GM21723 (cell line): Measurements from ENCODE around the gene HTT.
"Not testable (repeated sequence)": the region's sequence is repeated elsewhere in the genome, so short reads cannot be mapped to it uniquely, and the experiment has no call there.

Experiments used
- ATAC-seq: cut with Tn5 transposase; IDR thresholded peaks from one replicate; pipeline ENCODE4 v1.9.1; 2021; ENCODE audit warnings: mild to moderate bottlenecking, moderate library complexity; ENCODE audit not compliant: unreplicated experiment

The HTT gene

GRCh38 chr4:3044870-3045819 lies 29.3 kb upstream of the HTT start:
- ATAC-seq = no peak

DNA sequence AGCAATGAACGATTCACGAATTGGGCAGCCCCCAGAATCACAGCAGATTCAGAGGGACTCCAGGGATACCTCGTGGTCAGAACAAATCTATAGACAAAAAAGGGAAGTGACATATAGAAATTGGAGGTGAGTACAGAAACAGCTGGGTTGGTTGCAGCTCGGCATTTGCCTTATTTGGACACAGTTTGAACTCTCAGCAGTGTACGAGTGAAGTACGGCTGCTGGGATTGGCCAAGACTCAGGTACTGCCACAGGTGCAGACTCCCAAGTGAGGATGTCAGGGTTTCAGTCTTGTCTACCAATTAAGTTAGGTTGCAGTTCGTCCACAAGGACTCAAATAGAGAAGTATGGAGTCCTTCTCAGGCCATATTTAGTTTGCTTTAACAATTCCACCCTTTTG lies 28.3 kb upstream of the HTT start:
- no peak for ATAC-seq

- ATAC-seq = no peak
Measured at GRCh38 chr4:3046623-3047022, 27.9 kb upstream of the HTT start.

DNA sequence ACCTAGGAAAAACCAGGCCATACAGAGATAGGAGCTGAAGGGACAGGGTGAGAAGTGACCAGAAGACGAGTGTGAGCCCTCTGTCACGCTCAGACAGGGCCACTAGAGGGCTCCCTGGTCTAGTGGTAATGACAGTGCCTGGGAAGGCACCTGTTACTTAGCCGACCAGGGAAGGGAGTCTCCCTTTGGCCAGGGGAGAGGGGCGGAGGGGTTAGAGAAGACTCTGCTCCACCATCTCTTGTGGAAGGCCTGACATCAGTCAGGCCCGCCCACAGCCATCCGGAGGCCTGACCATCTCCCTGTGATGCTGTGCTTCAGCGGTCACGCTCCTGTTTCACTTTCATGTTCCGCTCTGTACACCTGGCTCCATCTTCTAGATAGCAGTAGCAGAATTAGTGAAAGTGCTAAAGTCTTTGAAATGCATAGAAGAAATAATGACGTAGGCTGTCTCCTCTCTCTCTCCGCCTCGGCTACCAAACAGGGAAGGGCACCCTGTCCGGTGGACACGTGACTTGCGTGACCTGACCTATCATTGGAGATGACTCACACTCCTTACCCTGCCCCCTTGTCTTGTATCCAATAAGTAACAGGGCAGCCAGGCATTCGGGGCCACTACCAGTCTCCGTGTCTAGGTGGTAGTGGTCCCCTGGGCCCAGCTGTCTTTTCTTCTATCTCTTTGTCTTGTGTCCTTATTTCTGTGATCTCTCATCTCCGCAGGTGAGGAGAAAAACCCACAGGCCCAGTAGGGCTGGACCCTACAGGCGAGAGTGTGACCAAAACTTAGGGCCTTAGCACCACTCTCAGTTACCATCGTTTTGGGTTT lies 26.8 kb upstream of the HTT start:
- ATAC-seq = peak; percentile 93

DNA sequence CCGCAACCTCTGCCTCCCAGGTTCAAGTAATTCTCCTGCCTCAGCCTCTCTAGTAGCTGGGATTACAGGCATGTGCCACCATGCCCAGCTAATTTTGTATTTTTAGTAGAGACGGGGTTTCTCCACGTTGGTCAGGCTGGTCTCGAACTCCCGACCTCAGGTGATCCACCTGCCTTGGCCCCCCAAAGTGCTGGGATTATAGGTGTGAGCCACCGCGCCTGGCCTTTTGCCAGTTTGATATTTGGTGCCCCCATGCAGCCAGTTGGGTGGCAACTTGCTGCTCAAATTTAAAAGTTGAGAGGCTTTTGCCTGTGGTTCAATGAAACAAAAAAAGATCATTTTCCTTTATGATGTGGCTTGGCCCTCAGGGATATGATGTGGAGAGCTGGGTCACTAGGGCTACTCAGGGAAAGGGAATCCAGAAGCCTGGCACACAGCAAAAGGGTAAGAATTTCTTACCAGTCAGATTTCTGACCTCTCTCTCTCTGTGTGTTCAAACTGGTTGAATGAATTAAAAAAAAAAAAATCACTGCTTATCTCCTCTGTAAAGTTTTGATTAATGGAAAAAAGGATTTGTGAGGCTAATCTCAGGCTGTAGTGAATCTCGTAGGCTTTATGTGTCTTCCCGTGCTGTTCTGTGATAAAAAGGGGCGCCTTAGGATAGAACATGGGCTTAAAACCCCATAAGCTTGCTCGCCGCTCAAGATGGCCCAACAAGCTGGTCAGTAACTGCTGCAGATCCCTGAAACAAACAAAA lies 23.2 kb upstream of the HTT start:
- not testable (repeated sequence) for ATAC-seq

GRCh38 chr4:3054169-3054759 lies 20.2 kb upstream of the HTT start:
- no peak for ATAC-seq

- ATAC-seq = no peak
Measured at GRCh38 chr4:3059943-3060342, 14.5 kb upstream of the HTT start.

DNA sequence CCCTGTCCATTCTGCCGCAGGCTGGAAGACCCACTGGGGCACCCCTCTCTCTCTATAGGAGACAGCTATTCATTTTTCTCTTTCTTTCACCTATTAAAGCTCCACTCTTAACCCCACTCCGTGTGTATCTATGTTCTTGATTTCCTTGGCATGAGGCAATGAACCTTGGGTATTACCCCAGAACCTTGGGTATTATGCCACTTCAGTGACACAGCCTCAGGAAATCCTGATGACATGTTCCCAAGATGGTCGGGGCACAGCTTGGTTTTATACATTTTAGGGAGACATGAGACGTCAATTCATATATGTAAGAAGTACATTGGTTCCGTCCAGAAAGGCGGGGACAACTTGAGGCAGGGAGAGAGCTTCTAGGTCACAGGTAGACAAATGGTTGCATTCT lies 13.5 kb upstream of the HTT start:
- no peak for ATAC-seq

- ATAC-seq = no peak
Measured at GRCh38 chr4:3062471-3062870, 12.0 kb upstream of the HTT start.

DNA sequence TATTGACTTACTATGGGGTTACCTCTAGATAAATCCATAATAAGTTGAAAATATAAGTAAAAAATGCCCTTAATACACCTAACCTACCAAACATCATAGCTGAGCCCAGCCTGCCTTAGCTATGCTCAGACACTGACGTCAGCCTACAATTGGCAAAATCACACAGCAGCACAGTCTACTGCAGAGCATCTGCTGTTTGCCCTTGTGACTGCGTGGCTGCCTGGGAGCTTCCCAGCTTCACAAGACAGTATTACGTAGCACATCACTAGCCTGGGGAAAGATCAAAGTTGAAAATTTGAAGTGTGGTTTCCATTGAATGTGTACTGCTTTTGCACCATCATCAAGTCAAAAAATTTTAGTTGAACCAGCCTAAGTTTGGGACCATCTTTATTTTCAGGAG lies 8.9 kb upstream of the HTT start:
- no peak for ATAC-seq

- no peak for ATAC-seq
Measured at GRCh38 chr4:3066836-3067400, 7.6 kb upstream of the HTT start.

DNA sequence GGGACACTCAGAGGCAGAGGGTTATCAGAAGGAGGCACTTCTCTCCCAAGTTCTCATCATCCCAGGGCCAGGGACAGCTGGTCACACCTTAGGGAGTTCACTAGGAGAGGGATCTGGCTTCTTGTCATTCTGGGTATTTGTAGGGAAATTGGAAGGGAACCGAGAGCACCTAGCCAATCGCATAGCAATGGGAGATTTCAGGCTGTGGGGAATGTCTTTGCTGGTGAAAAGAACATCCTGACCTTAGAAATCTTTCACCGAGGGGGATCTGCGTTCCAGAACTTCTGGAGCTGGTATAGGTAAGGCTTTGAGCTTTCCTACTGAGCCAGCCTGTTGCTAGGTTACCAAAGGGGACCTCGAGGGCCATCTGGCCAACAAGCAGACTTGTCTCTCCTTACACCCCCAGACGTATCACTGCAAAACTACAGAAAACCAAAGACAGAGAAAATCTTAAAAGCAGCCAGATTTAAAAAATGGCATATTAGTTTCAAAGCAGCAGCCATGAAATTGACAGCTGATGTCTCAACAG lies 6.9 kb upstream of the HTT start:
- ATAC-seq = no peak

DNA sequence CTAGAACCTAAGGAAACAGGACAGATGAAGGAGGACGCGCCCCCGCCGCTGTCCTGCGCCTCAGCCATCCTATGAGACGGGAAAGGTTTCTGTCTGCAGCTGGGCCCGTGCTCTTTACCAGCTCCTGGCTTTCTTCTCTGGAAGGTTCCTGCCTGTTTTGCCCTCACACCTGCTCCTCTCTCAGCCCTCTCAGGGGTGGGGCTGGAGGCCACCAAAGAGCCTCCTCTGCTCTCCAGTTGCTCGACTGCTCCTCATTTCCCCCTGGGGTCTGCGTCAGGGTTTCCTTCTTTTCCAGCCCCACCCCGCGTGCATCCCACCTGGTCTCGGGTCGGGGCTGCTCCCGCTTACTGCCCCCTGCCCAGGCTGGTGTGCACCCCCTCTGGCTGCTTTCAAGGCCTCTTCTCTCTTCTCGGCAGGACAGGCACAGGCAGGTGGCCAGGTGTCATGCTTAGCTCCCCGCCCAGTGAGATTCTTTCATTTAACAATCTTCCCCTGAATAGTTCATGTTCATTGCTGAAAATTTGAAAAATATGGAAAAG lies 4.8 kb upstream of the HTT start:
- ATAC-seq = no peak

DNA sequence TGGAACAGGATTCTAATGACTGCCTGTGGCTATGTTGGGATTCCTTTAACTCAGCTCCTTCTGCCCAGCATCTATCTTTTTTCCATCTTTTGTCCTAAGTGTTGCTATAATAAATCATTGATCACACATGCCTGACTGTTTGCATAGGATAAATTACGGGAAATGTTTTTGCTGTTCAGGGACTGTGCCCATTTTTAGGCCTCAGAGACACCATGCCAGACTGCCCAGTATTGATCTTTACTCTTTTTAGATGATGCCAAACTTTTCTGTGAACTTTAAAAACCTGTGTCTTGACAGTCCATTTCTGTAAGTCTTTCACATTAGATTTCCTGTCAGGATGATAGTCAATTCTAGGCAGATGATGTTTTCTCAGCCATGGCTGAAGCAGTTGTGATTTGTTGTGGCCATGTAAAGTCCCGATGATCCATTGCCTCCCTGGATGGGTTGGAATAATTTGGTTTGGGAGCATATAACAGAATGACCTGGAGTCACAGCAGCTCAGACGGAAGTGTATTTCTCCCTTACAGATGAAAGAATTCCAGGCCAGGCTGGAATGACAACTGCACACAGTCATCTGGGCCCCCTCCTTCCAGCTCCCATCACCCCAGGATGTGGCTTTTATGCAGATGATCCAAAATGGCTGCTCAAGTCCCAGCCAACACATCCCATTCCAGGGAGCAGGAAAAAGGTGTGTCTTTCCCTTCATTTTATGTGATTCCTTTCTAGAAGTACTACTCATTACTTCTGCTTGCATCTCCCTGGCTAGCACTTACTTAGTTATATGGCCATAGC lies 3.6 kb upstream of the HTT start:
- ATAC-seq = no peak

DNA sequence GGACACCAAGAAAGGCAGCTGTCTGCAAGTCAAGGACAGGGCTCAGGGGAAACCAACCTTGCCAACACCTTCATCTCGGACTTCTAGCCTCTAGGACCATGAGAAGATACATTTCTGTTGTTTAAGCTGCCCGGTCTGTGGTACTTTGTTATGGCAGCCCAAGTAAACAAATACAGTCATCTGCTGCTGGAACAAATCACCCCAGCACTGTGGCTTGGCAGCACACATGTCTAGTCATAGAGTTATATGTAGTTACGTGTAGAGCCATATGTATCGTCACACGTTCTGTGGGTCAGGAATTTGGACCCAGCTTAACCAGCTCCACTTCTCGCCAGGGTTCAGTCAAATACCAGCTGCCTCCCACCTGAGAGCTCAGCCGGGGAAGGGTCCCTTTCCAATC lies 2.7 kb upstream of the HTT start:
- no peak for ATAC-seq

DNA sequence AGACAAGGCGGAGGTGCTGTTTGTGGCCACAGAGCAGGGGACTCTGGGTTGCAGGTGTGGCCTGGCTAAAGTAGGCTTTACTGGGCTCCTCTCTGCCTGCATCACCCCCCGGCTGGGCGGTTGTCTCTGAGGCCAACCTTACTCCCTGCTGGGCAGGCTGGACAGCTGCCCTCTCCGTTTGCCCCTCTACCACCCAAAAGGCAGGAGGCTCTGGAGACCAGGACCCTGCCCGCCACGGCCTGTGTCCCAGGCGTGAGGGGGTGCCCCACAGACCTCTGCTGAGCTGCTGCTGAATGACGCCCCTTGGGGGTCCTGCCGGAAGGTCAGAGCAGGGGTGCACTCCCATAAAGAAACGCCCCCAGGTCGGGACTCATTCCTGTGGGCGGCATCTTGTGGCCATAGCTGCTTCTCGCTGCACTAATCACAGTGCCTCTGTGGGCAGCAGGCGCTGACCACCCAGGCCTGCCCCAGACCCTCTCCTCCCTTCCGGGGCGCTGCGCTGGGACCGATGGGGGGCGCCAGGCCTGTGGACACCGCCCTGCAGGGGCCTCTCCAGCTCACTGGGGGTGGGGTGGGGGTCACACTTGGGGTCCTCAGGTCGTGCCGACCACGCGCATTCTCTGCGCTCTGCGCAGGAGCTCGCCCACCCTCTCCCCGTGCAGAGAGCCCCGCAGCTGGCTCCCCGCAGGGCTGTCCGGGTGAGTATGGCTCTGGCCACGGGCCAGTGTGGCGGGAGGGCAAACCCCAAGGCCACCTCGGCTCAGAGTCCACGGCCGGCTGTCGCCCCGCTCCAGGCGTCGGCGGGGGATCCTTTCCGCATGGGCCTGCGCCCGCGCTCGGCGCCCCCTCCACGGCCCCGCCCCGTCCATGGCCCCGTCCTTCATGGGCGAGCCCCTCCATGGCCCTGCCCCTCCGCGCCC lies 1.1 kb upstream of the HTT start:
- peak; percentile 30 for ATAC-seq

DNA sequence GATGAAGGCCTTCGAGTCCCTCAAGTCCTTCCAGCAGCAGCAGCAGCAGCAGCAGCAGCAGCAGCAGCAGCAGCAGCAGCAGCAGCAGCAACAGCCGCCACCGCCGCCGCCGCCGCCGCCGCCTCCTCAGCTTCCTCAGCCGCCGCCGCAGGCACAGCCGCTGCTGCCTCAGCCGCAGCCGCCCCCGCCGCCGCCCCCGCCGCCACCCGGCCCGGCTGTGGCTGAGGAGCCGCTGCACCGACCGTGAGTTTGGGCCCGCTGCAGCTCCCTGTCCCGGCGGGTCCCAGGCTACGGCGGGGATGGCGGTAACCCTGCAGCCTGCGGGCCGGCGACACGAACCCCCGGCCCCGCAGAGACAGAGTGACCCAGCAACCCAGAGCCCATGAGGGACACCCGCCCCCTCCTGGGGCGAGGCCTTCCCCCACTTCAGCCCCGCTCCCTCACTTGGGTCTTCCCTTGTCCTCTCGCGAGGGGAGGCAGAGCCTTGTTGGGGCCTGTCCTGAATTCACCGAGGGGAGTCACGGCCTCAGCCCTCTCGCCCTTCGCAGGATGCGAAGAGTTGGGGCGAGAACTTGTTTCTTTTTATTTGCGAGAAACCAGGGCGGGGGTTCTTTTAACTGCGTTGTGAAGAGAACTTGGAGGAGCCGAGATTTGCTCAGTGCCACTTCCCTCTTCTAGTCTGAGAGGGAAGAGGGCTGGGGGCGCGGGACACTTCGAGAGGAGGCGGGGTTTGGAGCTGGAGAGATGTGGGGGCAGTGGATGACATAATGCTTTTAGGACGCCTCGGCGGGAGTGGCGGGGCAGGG lies 568 bp downstream of the HTT start:
- no peak for ATAC-seq

DNA sequence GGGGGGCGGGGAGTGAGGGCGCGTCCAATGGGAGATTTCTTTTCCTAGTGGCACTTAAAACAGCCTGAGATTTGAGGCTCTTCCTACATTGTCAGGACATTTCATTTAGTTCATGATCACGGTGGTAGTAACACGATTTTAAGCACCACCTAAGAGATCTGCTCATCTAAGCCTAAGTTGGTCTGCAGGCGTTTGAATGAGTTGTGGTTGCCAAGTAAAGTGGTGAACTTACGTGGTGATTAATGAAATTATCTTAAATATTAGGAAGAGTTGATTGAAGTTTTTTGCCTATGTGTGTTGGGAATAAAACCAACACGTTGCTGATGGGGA lies 1.1 kb downstream of the HTT start:
- ATAC-seq = no peak
